ENCODE results near the gene ARHGEF4. TPM values are rescaled to one million over a fixed set of nuclear protein-coding genes. Genes with fewer than 3 reads are reported as not detected.

Gene ARHGEF4
- total and polyA plus RNA-seq, 10 of the 15 experiments (the other 5 are each of a cell fraction or from before 2014, with no cell fraction given): 0.02 to 0.24 (median 0.16) TPM; not detected in 6

DNA sequence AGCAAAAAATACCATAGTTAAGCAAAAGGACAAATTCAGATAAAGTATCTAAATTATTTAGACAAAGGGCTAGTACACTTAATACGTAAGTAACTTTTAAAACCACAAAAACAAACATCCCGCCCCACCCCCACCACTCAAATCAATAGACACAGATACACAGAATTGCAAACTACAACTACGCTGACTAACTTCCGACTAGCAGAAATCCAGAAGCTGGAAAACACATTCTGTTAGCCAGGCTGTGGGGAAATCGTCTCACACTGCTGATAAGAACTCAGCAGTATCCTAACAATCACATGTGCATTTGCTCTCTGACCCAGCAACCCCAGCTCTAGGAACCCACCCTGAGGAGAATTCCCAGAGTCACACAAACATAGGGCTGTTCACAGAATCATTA lies 240.0 kb downstream of the ARHGEF4 start:
- H3K36me3 ChIP-seq (ENCODE audit: control insufficient read depth in 2 of 2, insufficient read depth in 2 of 2, low read length in 1 of 2): peaks cover 18 to 56% of the 10 kb centered on the region in 2 experiments
- TF ChIP-seq, protein P1, sequence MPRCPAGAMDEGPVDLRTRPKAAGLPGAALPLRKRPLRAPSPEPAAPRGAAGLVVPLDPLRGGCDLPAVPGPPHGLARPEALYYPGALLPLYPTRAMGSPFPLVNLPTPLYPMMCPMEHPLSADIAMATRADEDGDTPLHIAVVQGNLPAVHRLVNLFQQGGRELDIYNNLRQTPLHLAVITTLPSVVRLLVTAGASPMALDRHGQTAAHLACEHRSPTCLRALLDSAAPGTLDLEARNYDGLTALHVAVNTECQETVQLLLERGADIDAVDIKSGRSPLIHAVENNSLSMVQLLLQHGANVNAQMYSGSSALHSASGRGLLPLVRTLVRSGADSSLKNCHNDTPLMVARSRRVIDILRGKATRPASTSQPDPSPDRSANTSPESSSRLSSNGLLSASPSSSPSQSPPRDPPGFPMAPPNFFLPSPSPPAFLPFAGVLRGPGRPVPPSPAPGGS (IDR thresholded peaks at IDR 0.05; ENCODE audit: borderline replicate concordance, insufficient read depth, low read depth, low read length, poor library complexity, severe bottlenecking): no peak
- TF ChIP-seq NRF1 (conservative IDR thresholded peaks at IDR 0.05; ENCODE audit: low read depth, low read length) (no peak), PAX8 (IDR thresholded peaks at IDR 0.05) (no peak), POLR2A (IDR thresholded peaks at IDR 0.05; ENCODE audit: low read depth, low read length) (no peak), RFX5 (IDR thresholded peaks at IDR 0.05; ENCODE audit: low read depth, low read length) (no peak), BCL11A (IDR thresholded peaks at IDR 0.05; ENCODE audit: low read depth, low read length) (no peak), ZNF384 (IDR thresholded peaks at IDR 0.05; ENCODE audit: borderline replicate concordance, low read depth, low read length) (no peak), TCF3 (IDR thresholded peaks at IDR 0.05; ENCODE audit: borderline replicate concordance, insufficient read depth, low read depth, low read length) (no peak), CREM (IDR thresholded peaks at IDR 0.05; ENCODE audit: low read depth) (no peak)
- in situ Hi-C loops (cut with MboI): no loop called here

More for the DNA sequence above, 240.0 kb downstream of the ARHGEF4 start:
- CTCF ChIA-PET: no interaction called here
- Histone ChIP-seq H4K20me1 (ENCODE audit: control insufficient read depth, insufficient read depth) (peaks cover 11% of the 10 kb centered on the region; the same call in 1 of the 2 replicates), H3K4me1 (ENCODE audit: control insufficient read depth, insufficient read depth, low read length) (no peaks in the 10 kb centered on the region), H2AFZ (ENCODE audit: control insufficient read depth, low read depth, low read length) (no peak overlapping the region), H3K27ac (ENCODE audit: control insufficient read depth, insufficient read depth) (no peak overlapping the region), H3K4me2 (ENCODE audit: control insufficient read depth, insufficient read depth) (no peak overlapping the region), H3K27me3 (replicated peaks in 1 of 2; ENCODE audit: control insufficient read depth in 2 of 2, insufficient read depth in 2 of 2, low read length in 1 of 2) (no peaks in the 10 kb centered on the region), H3K9me3 (replicated peaks; ENCODE audit: control insufficient read depth, insufficient read depth, low read length) (no peaks in the 10 kb centered on the region), H3K4me3 (no peak overlapping the region), H3K79me2 (ENCODE audit: control insufficient read depth, insufficient read depth, low read length) (peaks cover 13% of the 10 kb centered on the region), H3K9ac (ENCODE audit: control insufficient read depth, insufficient read depth, low read length) (no peak overlapping the region)
- DNase-seq (ENCODE audit: low read depth, low spot score) (no peak), FAIRE-seq (no peak), ATAC-seq (no peak)
- BruUV-seq (replicated peaks): no TSS peak
- POLR2A ChIA-PET: no interaction called here
- intact Hi-C loops (cut with micrococcal nuclease; ENCODE audit: unreplicated experiment): no loop called here
- SMC1A ChIA-PET (ENCODE audit: uncharacterized antibody, unreplicated experiment): no interaction called here
- RAD21 ChIA-PET (ENCODE audit: unreplicated experiment): no interaction called here
- 96% methylated on average over 5 of the region's 5 CpGs for WGBS (ENCODE audit: insufficient coverage, insufficient replicate concordance, low lambda C conversion rate, missing lambda C conversion rate)
